Fibroblast of the conjunctiva (primary cell): Measurements from ENCODE around the gene IFI6.

Experiments used
- DNase-seq: peaks from one replicate; pipeline ENCODE4 v3.0.0-alpha.2; 2010; ENCODE audit warnings: low read depth

Gene IFI6

GRCh38 chr1:27672750-27673112 lies 739 bp upstream of the IFI6 start:
- no peak for DNase-seq

- no peak for DNase-seq
These were observed 2.1 kb downstream of the IFI6 start for GRCh38 chr1:27669876-27670275.

- no peak for DNase-seq
These were observed 2.9 kb downstream of the IFI6 start for GRCh38 chr1:27668808-27669723.

DNA sequence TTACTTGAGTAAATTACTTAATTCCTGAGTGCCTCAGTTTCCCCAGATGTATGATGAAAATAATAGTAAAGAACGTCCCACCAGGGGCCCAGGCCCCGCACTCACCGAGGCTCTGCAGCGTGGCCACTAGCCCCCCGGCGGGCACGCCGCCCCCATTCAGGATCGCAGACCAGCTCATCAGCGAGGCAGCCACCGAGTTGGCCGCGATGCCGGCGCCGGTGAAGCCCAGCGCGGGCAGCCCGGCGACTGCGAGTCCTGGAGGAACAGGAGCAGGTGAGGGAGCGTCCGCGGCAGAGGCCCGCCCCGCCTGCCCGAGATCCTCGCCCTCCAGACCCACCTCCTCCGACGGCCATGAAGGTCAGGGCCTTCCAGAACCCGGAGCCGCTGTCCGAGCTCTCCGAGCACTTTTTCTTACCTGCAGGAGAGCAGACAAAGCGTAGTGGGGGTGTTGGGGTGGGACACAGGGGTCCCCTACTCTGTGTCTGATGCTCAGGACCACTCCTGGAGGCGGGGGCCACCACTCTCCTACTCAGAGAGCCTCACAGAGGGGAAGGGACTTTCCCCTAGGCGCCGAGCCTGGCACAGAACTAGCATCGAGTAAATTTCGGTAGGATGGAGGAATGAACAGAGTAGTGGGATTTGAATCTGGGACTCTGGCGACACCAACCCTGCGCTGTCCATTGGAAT lies 3.7 kb downstream of the IFI6 start:
- DNase-seq: no peak

DNA sequence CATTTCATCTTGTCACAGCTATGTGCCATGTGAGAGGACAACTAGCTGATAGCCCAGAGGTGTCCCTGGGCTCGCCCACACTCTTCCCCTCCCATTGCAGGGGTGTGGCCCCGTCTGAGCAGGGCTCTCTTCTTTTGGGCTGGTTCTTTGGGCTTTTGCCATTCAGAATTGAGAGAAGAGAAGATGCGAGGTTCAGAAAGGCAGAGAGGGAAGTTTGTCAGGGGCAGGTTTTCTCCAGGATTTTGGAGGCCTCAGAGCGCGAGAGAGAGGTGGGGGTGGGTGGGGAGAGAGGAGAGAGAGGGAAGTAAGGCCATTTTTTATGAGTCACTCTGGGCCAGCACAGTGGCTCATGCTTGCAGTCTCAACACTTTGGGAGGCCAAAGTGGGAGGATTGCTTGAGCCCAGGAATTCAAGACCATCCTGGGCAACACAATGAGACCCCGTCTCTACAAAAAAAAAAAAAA lies 5.2 kb downstream of the IFI6 start:
- DNase-seq: no peak

DNA sequence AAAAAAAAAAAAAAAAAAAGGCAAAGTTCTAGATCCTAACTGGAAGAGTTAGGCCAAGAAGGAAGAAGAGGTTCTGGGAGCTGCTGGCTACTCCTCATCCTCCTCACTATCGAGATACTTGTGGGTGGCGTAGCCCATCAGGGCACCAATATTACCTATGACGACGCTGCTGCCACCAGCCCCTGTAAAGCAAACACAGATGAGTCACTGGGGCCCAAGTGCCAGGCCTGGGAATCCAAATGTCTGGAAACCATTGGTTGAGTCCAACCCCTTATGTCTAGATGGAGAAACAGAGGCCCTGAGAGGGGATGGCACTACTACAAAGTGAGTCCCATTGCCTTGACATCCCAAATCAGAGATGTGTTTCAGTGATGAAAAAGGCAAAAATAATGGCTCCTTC lies 5.7 kb downstream of the IFI6 start:
- no peak for DNase-seq

DNA sequence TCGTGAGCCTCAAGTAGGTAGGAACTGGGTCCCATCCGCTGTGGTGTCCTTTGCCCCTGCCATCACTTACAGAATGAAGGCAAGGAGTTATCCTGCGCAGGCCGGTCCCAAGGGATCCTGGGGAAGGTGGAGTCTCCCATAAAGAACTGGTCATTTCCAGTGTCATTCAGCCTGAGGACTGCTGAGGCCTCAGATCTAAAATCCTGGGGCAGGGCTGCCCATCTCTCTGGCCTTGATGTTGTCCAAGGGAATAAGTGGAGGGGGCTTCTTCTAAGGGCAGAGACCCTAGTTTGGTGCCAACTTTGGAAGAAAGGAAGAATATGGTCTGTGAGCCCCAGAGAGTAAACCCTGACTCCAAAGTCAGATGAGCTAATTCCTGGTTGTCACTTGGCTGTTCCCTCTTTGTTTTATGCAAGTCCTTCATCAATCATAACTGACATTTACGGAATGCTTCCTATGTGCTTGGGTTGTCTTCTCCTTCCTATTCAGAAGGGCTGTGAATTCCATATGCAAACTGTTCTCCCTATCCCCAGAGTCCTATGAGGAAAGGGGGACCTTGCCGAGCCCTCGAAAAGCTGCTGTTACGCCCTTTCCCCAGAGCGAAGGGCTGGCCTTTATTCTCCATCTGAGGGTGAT lies 6.9 kb downstream of the IFI6 start:
- no peak for DNase-seq

- no peak for DNase-seq
These were observed 7.7 kb downstream of the IFI6 start for GRCh38 chr1:27664291-27664690.

- DNase-seq: peak; percentile 64
These were observed 9.1 kb downstream of the IFI6 start for GRCh38 chr1:27662707-27663393.

- DNase-seq: no peak
These were observed 9.7 kb downstream of the IFI6 start for GRCh38 chr1:27662261-27662660.

DNA sequence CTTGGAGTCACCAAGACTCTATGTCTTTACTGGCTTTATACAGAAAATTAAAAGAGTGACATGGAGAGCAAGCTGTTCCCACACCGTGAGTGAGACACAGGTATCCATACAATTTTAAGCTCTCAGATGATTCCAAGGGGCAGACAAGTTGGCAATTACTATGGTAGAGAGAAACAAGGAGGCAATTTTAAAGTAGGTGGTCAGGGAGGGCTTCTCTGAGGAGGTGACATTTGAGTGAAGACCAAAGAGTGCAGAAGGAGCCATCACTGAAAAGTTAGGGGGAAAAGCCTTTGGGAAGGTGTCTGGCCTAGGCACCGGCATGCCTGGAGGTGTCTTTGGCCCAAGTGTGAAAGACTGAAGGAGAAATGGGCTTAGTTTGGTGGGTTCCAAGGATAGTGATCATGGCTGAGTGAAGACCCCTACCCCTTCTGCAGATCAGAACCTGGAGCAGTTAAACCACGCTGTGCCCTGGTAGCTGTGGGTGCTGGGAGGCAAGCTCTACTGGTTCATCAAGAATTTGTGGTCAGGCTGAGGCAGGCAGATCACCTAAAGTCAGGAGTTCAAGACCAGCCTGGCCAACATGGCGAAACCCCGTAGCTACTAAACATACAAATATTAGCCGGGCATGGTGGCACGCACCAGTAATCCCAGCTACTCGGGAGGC lies 10.4 kb downstream of the IFI6 start:
- no peak for DNase-seq

- no peak for DNase-seq
These were observed 11.6 kb downstream of the IFI6 start for GRCh38 chr1:27660300-27660835.

DNA sequence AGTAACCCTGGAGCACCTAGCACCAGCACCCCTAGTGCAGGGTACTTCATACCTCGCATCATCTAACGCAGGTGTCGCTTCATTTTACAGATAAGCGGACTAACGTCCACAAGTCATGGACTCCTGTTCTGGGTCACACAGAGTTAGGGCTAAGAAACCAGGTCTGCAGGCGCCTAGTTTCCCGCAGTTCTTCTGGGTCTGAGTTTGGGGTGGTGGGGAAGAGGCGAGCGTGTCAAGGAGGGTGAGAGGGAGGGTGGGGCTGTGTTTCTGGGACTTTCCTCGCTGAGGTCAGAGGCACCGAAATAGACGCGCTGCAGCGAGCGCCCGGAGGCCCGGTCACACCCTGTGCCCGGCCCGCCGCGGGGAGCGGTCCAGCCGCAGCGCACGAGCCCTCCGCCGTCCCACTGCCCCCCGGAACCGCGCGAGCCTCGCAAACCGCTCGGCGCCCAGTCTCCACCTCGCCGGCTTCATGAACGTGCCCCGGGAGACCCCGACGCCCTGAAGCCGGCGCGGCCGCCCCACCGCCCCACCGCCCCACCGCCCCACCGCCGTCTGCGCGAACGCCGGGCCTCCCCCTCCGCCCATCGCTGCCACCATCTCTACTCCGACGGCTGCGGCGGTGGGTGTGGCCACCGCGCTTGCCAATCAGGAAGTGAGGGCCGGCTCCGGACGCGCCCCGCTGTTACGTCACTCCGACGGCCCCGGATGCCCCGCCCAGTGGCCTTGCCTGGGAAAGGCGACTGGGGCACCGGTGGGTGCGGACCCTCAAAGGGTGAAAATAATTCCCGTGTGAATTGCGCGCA lies 12.3 kb downstream of the IFI6 start:
- DNase-seq: peak; percentile 59

- no peak for DNase-seq
These were observed 13.0 kb downstream of the IFI6 start for GRCh38 chr1:27658951-27659496.

- no peak for DNase-seq
These were observed 15.7 kb downstream of the IFI6 start for GRCh38 chr1:27656157-27656893.

DNA sequence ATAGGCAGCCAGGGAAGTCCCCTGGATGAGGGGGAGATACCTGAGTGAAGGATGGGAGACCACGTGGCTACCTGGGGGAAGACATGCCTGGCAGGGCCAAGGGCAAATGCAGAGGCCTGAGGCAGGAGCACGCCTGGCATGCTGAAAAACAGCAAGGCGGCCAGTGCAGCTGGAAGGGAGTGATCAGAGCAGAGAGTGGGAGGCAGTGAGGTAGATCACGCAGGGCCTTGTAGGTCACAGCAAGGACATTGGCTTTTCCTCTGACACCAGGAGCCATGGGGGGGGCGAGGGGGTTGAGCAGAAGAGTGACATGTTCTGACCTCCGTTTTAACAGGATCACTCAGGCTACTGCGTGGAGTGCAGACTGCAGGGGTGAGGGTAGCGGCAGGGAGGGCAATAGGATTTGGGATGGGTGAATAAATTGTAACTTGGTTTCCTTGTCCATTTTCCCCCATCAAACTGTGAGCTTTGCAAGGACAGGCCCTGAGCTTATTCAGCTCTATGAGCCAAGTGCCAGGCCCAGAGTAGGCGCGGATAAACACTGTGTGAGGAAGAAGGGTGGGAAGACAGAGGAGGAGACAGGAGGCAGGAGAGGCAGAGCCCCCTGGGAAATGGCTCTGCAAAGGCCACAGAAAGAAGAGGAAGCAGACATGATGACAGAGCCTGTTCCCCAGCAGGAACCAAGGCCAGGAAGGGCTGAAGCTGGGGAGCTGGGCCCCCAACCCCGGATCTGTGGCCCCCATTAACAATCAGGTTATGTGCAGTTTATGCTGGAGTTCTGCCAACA lies 16.6 kb downstream of the IFI6 start:
- DNase-seq: no peak

DNA sequence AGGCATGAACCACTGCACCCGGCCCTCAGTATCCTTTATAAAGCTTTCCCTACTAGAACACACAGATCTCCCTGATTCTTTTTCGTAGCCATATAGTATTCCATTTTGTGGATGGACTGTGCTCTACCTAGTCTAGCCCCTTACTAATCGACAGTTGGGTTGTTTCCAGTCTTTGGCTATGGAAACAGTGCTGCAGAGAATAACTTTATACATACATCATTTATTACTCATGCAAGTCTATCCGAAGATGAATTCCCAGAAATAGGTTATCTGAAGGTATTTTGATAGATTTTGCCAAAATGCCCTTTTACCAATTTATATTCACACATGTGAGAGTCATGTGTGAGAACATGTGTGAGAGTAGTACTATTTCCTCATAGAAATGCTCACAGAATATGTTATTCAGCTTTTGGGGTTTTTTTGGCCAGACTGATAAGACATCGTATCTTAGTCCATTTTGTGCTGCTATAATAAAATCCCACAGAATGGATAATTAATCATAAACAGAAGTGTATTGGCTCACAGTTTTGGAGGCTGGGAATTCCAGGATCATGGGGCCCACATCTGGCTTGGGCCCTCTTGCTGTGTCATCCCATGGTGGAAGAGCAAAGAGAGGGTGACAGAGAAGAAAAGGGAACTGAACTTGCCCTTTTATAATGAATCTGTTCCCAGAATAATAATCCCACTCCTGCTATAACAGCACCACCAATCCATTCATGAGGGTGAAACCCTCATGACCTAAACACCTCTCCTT lies 19.7 kb downstream of the IFI6 start:
- no peak for DNase-seq

GRCh38 chr1:27650539-27651175 lies 21.3 kb downstream of the IFI6 start:
- no peak for DNase-seq
